ENCODE data around the gene C15orf61. TPM values are rescaled to one million over a fixed set of nuclear protein-coding genes. Genes with fewer than 3 reads are reported as not detected.

C15orf61 gene
- total RNA-seq, 2 donors from 2014 or later, result 5.4 to 6.2 TPM

DNA sequence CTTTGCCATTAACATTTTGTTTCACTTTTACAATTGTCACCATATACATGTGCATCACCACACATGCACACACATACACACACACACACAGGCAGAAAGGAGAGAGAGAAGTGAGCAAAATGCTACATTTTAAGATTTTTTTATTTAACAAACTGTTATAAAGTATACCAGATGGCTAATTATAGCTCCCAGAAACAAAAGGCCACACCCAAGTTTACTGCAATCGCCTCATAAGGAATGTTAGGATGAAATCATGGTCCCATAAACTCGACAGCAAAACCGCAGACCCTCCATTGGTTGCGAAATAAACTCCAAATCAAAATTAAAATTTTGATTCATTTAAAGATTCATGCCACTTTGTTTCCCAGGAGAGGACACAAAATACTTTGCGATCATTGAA lies 16.1 kb upstream of the C15orf61 start:
- TF ChIP-seq, protein P1, sequence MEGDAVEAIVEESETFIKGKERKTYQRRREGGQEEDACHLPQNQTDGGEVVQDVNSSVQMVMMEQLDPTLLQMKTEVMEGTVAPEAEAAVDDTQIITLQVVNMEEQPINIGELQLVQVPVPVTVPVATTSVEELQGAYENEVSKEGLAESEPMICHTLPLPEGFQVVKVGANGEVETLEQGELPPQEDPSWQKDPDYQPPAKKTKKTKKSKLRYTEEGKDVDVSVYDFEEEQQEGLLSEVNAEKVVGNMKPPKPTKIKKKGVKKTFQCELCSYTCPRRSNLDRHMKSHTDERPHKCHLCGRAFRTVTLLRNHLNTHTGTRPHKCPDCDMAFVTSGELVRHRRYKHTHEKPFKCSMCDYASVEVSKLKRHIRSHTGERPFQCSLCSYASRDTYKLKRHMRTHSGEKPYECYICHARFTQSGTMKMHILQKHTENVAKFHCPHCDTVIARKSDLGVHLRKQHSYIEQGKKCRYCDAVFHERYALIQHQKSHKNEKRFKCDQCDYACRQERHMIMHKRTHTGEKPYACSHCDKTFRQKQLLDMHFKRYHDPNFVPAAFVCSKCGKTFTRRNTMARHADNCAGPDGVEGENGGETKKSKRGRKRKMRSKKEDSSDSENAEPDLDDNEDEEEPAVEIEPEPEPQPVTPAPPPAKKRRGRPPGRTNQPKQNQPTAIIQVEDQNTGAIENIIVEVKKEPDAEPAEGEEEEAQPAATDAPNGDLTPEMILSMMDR (IDR thresholded peaks at IDR 0.05), result no peak
- intact Hi-C loops (cut with DNase I), result no loop called here

DNA sequence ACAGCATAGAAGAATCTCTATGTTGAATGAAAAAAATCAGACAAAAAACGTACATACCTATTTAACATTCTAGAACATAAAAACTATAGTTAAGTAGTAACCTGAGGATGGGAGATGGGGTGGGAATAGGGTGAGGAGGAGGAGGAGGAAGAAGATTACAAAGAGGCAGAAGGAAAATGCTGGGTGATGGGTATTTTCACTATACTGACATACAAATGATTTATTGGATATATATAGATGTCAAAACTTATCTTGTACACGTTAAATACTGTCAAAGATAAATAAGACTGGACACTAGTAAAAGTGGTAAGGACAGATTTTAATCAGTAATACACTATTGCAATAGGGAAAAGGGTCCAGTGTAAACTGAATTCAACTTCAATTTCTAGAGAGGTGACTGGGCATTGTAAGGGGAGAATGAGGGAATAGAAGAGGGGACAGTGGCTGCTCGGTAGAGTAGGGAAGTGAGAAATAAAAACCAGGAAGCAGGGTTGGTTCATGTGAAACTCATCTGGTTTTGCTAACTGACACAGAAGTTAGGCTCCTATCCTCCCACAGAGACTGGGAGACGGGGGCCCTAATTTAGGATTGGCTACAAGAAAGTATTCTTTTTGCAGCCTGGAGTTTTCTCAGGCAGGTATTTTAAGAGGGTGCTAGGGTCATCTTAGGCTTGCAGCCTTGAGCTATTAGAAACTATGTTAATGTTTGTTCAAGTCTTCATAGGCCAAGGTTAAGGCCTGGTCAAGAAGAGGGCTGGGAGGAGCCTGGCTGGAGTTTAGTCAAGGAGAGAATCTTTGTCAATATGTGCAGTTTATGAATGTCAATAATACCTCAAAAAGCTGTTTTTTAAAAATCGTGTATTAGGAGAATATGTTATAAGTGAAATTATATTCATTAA lies 15.0 kb upstream of the C15orf61 start:
- no peaks in the 10 kb centered on the region for H3K36me3 ChIP-seq
- TF ChIP-seq, protein P1 (IDR thresholded peaks at IDR 0.05), result no peak
- H3K27me3 ChIP-seq, result no peaks in the 10 kb centered on the region
- no peak overlapping the region for H3K27ac ChIP-seq
- intact Hi-C loops (cut with DNase I), result no loop called here
- H3K9ac ChIP-seq (ENCODE audit: low read depth in 2 of 2, low read length in 2 of 2), result no peak overlapping the region
- no peak for DNase-seq
- H3K9me3 ChIP-seq, result no peaks in the 10 kb centered on the region
- H3K4me3 ChIP-seq, result no peak overlapping the region
- H3K4me1 ChIP-seq, result no peaks in the 10 kb centered on the region

More for the DNA sequence above, 16.1 kb upstream of the C15orf61 start:
- H3K9ac ChIP-seq (ENCODE audit: low read depth in 2 of 2, low read length in 2 of 2), result no peak overlapping the region
- no peaks in the 10 kb centered on the region for H3K9me3 ChIP-seq
- no peaks in the 10 kb centered on the region for H3K36me3 ChIP-seq
- no peaks in the 10 kb centered on the region for H3K4me1 ChIP-seq
- DNase-seq, result no peak
- H3K27me3 ChIP-seq, result no peaks in the 10 kb centered on the region
- H3K4me3 ChIP-seq, result no peak overlapping the region
- no peak overlapping the region for H3K27ac ChIP-seq

DNA sequence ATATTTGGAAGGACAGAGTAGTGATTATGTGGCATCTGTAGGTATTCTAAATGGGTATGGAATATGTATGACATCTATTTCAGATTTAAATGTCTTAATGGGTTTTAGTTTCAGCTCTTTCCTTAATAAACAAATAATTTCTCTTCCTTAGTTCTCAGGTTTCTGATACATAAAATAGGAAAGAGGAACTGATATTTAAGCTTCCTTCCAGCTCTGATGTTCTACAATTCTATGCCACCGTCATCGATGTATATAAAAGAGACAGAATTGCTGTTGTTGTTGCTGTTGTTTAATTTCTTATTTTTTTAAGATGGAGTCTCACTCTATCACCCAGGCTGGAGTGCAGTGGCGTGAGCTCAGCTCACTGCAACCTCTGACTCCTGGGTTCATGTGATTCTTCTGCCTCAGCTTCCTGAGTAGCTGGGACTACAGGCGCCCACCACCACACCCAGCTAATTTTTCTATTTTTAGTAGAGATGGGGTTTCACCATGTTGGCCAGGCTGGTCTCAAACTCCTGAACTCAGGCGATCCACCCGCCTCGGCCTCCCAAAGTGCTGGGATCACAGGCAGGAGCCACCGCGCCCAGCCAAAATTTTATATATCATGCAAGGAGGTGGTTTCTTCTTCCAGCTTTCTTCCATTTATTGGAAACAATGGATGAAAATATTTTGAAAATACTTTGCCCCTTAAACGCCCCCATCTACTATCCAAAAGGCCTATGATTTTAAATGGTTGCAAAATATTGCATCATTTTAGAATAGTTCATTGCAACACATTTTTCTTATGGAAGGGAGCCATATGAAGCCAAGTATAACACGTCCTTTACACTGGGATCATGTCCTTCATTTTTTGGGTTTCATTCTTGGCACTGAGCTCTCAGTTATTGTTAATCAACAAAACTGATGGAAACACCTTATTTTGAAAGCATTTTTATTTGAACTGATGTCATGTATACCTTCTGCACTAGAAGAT lies 13.9 kb upstream of the C15orf61 start:
- intact Hi-C loops (cut with DNase I), result no loop called here

DNA sequence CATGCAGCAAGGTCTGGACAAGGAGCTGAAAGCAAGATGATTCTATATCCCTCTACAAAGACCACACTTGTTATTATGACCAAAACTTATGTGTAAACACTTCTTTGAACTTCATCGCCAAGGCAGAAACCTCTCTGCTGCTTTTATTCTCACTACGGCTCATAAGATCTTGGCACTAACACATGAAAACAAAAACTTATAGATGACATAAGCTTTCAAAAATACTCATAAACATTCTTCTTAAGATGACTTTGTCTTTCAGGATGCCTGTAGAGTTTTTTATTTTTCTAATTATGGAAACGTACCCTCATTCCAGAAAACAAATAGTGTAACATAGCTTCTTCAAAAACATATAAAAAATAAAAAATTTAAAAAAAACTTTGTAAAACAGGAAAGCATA lies 12.5 kb upstream of the C15orf61 start:
- Histone ChIP-seq H3K9ac (ENCODE audit: low read depth in 2 of 2, low read length in 2 of 2) (no peak overlapping the region), H3K4me1 (no peaks in the 10 kb centered on the region), H3K9me3 (no peaks in the 10 kb centered on the region), H3K4me3 (no peak overlapping the region), H3K27me3 (no peaks in the 10 kb centered on the region), H3K27ac (no peak overlapping the region), H3K36me3 (no peaks in the 10 kb centered on the region)
- no peak for DNase-seq
- TF ChIP-seq, protein P1 (IDR thresholded peaks at IDR 0.05), result no peak
- intact Hi-C loops (cut with DNase I), result no loop called here

More for the DNA sequence above, 13.9 kb upstream of the C15orf61 start:
- Histone ChIP-seq H3K27me3 (no peaks in the 10 kb centered on the region), H3K9me3 (no peaks in the 10 kb centered on the region), H3K4me3 (no peak overlapping the region), H3K4me1 (no peaks in the 10 kb centered on the region), H3K36me3 (no peaks in the 10 kb centered on the region), H3K27ac (no peak overlapping the region), H3K9ac (ENCODE audit: low read depth in 2 of 2, low read length in 2 of 2) (no peak overlapping the region)
- DNase-seq, result no peak
- TF ChIP-seq, protein P1 (IDR thresholded peaks at IDR 0.05), result no peak

DNA sequence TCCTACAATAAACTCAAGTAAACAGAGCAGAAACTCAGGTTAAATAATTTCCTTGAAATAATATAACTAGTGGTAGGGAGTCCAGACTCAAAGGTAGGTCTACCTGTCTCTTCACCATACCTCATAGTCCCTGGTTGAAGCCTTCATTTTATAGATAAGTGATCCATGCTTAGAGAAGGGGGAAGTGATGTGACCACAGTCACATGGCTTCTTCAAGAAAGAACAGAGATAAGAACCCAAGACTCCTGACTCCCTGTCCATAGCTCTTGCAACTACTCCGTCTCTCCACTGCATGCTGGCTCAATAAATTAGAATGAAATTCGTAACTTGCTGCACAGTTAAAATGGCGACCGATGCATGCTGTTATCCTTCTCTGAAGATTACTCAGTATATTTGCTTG lies 11.0 kb upstream of the C15orf61 start:
- Histone ChIP-seq H3K9me3 (no peaks in the 10 kb centered on the region), H3K36me3 (no peaks in the 10 kb centered on the region), H3K27me3 (no peaks in the 10 kb centered on the region), H3K27ac (no peak overlapping the region), H3K9ac (ENCODE audit: low read depth in 2 of 2, low read length in 2 of 2) (no peak overlapping the region), H3K4me1 (no peaks in the 10 kb centered on the region), H3K4me3 (no peak overlapping the region)
- no peak for DNase-seq
- intact Hi-C loops (cut with DNase I), result no loop called here
- TF ChIP-seq, protein P1 (IDR thresholded peaks at IDR 0.05), result no peak
